H9 (cell line): ENCODE results near the gene TTN. TPM values are rescaled to one million over a fixed set of nuclear protein-coding genes. Genes with fewer than 3 reads are reported as not detected.
A peak's percentile ranks its signal among the peaks of the same experiment; 100 is the strongest.

Source experiments
- DNase-seq: peaks from one replicate; pipeline ENCODE4 v3.0.0-alpha.2; 2017
- H2AFZ ChIP-seq: one replicate; pipeline ENCODE4 v1.6.1; 2013; ENCODE audit warnings: mild to moderate bottlenecking, low read length, control low read depth, moderate library complexity
- H2AK5ac ChIP-seq: 2 replicates; pipeline ENCODE4 v1.6.1; 2013; ENCODE audit warnings: low read length, control low read depth, mixed read lengths; ENCODE audit not compliant: insufficient read length
- H2BK120ac ChIP-seq: one replicate; pipeline ENCODE4 v1.6.1; 2013; ENCODE audit warnings: low read depth, mild to moderate bottlenecking, low read length, control low read depth, inconsistent platforms; ENCODE audit not compliant: poor library complexity, severe bottlenecking
- H2BK12ac ChIP-seq: 2 replicates; pipeline ENCODE4 v1.6.1; 2013; ENCODE audit warnings: low read length, control low read depth, mixed read lengths, low read depth; ENCODE audit not compliant: insufficient read length
- H2BK15ac ChIP-seq: 2 replicates; pipeline ENCODE4 v1.6.1; 2013; ENCODE audit warnings: low read depth, low read length, control low read depth
- H2BK20ac ChIP-seq: one replicate; pipeline ENCODE4 v1.6.1; 2013; ENCODE audit warnings: low read depth, mild to moderate bottlenecking, low read length, control low read depth, inconsistent platforms; ENCODE audit not compliant: poor library complexity, severe bottlenecking
- H2BK5ac ChIP-seq: 2 replicates; pipeline ENCODE4 v1.6.1; 2013; ENCODE audit warnings: low read length, control low read depth, mixed read lengths; ENCODE audit not compliant: insufficient read length
- H3K14ac ChIP-seq: 2 replicates; pipeline ENCODE4 v1.6.1; 2013; ENCODE audit warnings: low read length, control low read depth; ENCODE audit not compliant: insufficient read depth
- H3K18ac ChIP-seq: 2 replicates; pipeline ENCODE4 v1.6.1; 2013; ENCODE audit warnings: low read depth, mild to moderate bottlenecking, mixed read lengths, low read length, control low read depth; ENCODE audit not compliant: insufficient read length
- H3K23ac ChIP-seq: 2 replicates; pipeline ENCODE4 v1.6.1; 2013; ENCODE audit warnings: low read length, control low read depth, mixed read lengths, low read depth; ENCODE audit not compliant: insufficient read length
- H3K23me2 ChIP-seq: 2 replicates; pipeline ENCODE4 v1.6.1; 2013; ENCODE audit warnings: low read depth, mild to moderate bottlenecking, mixed read lengths, low read length, control low read depth; ENCODE audit not compliant: insufficient read length, poor library complexity, severe bottlenecking
- H3K27ac ChIP-seq: 2 replicates; pipeline ENCODE4 v1.5.1; 2013; ENCODE audit warnings: low read length, control low read depth, mixed read lengths, low read depth; ENCODE audit not compliant: insufficient read length
- H3K27me3 ChIP-seq: 2 replicates; pipeline ENCODE4 v1.6.1; 2013; ENCODE audit warnings: low read length, control low read depth, inconsistent platforms; ENCODE audit not compliant: insufficient read depth
- H3K4ac ChIP-seq: 2 replicates; pipeline ENCODE4 v1.6.1; 2013; ENCODE audit warnings: low read depth, mild to moderate bottlenecking, control low read depth, inconsistent platforms, low read length, moderate library complexity
- H3K4me1 ChIP-seq: 2 replicates; pipeline ENCODE4 v1.6.1; 2013; ENCODE audit warnings: low read length, control low read depth, inconsistent platforms; ENCODE audit not compliant: insufficient read depth
- H3K4me2 ChIP-seq: 2 replicates; pipeline ENCODE4 v1.6.1; 2013; ENCODE audit warnings: low read length, control low read depth, mixed read lengths; ENCODE audit not compliant: insufficient read length, insufficient read depth
- H3K56ac ChIP-seq: 2 replicates; pipeline ENCODE4 v1.6.1; 2013; ENCODE audit warnings: low read depth, mild to moderate bottlenecking, mixed read lengths, low read length, control low read depth; ENCODE audit not compliant: insufficient read length
- H3K79me1 ChIP-seq: 2 replicates; pipeline ENCODE4 v1.6.1; 2013; ENCODE audit warnings: low read depth, mild to moderate bottlenecking, moderate library complexity, low read length, control low read depth, inconsistent platforms; ENCODE audit not compliant: insufficient read depth, poor library complexity, severe bottlenecking
- H3K79me2 ChIP-seq: 2 replicates; pipeline ENCODE4 v1.6.1; 2013; ENCODE audit warnings: low read length, control low read depth, inconsistent platforms; ENCODE audit not compliant: insufficient read depth
- H3K9ac ChIP-seq: 2 replicates; pipeline ENCODE4 v1.6.1; 2013; ENCODE audit warnings: low read length, control low read depth, mixed read lengths; ENCODE audit not compliant: insufficient read length; ENCODE audit errors: extremely low read depth
- H3K9me3 ChIP-seq: one replicate; pipeline ENCODE4 v1.6.1; 2013; ENCODE audit warnings: low read depth, low read length, inconsistent platforms; ENCODE audit not compliant: control insufficient read depth
- H3T11ph ChIP-seq: one replicate; pipeline ENCODE4 v1.6.1; 2013; ENCODE audit warnings: mild to moderate bottlenecking, low read length, control low read depth, inconsistent platforms
- H4K20me1 ChIP-seq: one replicate; pipeline ENCODE4 v1.6.1; 2013; ENCODE audit not compliant: control insufficient read depth, insufficient read length, insufficient read depth
- H4K5ac ChIP-seq: 2 replicates; pipeline ENCODE4 v1.6.1; 2013; ENCODE audit warnings: low read depth, mild to moderate bottlenecking, mixed read lengths, low read length, control low read depth; ENCODE audit not compliant: insufficient read length
- H4K8ac ChIP-seq: replicated peaks from 2 replicates; pipeline ENCODE4 v1.6.1; 2013; ENCODE audit warnings: low read length, control low read depth, mixed read lengths, low read depth; ENCODE audit not compliant: insufficient read length
- H4K91ac ChIP-seq: 2 replicates; pipeline ENCODE4 v1.6.1; 2013; ENCODE audit warnings: low read depth, mild to moderate bottlenecking, moderate library complexity, mixed read lengths, low read length, control low read depth; ENCODE audit not compliant: insufficient read length
- H3K27ac Mint-ChIP-seq, 3 experiments: 2 replicates in 2 of 3; 3 replicates in 1 of 3; pipeline ENCODE4 v1.8.0; 2020 to 2021; ENCODE audit warnings: mixed read lengths in 3 of 3, mild to moderate bottlenecking in 1 of 3, moderate library complexity in 1 of 3
- H3K27me3 Mint-ChIP-seq: 2 replicates; pipeline ENCODE4 v1.8.0; 2021; ENCODE audit warnings: low read depth, mild to moderate bottlenecking, moderate library complexity, mixed read lengths
- H3K36me3 Mint-ChIP-seq, 3 experiments: 2 replicates in 2 of 3; 3 replicates in 1 of 3; pipeline ENCODE4 v1.8.0; 2020 to 2021; ENCODE audit warnings: low read depth in 3 of 3, mixed read lengths in 3 of 3; ENCODE audit not compliant: insufficient read depth in 1 of 3
- H3K4me1 Mint-ChIP-seq, 2 experiments: 2 replicates each; pipeline ENCODE4 v1.8.0; 2020; ENCODE audit warnings: mixed read lengths in 2 of 2
- H3K4me3 Mint-ChIP-seq, 2 experiments: 2 replicates in 1 of 2; 3 replicates in 1 of 2; pipeline ENCODE4 v1.8.0; 2020 to 2021; ENCODE audit warnings: mild to moderate bottlenecking in 2 of 2, mixed read lengths in 2 of 2, moderate library complexity in 1 of 2
- H3K9me3 Mint-ChIP-seq, 2 experiments: 2 replicates in 1 of 2; 3 replicates in 1 of 2; pipeline ENCODE4 v1.8.0; 2020; ENCODE audit warnings: mild to moderate bottlenecking in 2 of 2, mixed read lengths in 2 of 2, moderate library complexity in 1 of 2
- CTCF ChIP-seq: fragments of 200-600 bp; sonication (generic); conservative IDR thresholded peaks from 3 replicates; pipeline ENCODE4 v1.8.0; 2021; ENCODE audit warnings: antibody characterized with exemption, mild to moderate bottlenecking
- WGBS: extraction: QIAGEN DNeasy Blood & Tissue Kit; methylation state at CpG from one replicate; pipeline ENCODE4 v1.1.7; 2013; ENCODE audit warnings: missing lambda C conversion rate, low lambda C conversion rate, mixed read lengths; ENCODE audit not compliant: insufficient read length; ENCODE audit errors: extremely low coverage; 5-methylcytosine and 5-hydroxymethylcytosine counted together
- total RNA-seq: library from RNA; stranded (reverse); gene quantifications from 2 replicates; pipeline ENCODE4 v1.2.1, GENCODE V29; 2021

Gene TTN
- total RNA-seq, 1 experiment from 2014 or later, result 0.70 TPM

GRCh38 chr2:178819992-178820391, 12.8 kb upstream of the TTN start:
- Histone ChIP-seq H3K14ac (no peak overlapping the region), H2AFZ (no peak overlapping the region), H3K18ac (no peak overlapping the region), H3K27ac (no peak overlapping the region), H3K9me3 (no peaks in the 10 kb centered on the region), H3K23ac (no peak overlapping the region), H2BK5ac (no peak overlapping the region), H4K91ac (no peak overlapping the region), H3K79me2 (no peaks in the 10 kb centered on the region), H4K5ac (no peak overlapping the region), H3K79me1 (no peaks in the 10 kb centered on the region), H3K23me2 (no peaks in the 10 kb centered on the region), H3K56ac (no peak overlapping the region), H2BK15ac (no peak overlapping the region), H4K20me1 (no peaks in the 10 kb centered on the region), H2AK5ac (no peak overlapping the region), H2BK20ac (no peak overlapping the region), H3K4me1 (no peaks in the 10 kb centered on the region), H3K9ac (no peak overlapping the region), H3K4me2 (no peak overlapping the region), H4K8ac (no peak overlapping the region), H3K4ac (no peak overlapping the region), H3T11ph (no peak overlapping the region), H3K27me3 (no peaks in the 10 kb centered on the region), H2BK120ac (no peak overlapping the region), H2BK12ac (no peak overlapping the region)
- no peak for DNase-seq
- Mint-ChIP-seq H3K27ac (peak overlapping the region in 2 of 3 experiments; percentile 27 to 38; a peak in 2 of 7 replicates), H3K4me3 (no peak overlapping the region; a peak in 1 of 5 replicates), H3K4me1 (no peaks in the 10 kb centered on the region), H3K36me3 (no peaks in the 10 kb centered on the region; a peak in 1 of 7 replicates), H3K9me3 (no peaks in the 10 kb centered on the region), H3K27me3 (no peaks in the 10 kb centered on the region)
- no peak for TF ChIP-seq CTCF
- WGBS, result no CpG with 5 or more reads among the region's 4 CpGs
